Stimulated activated CD8-positive, alpha-beta memory T cell treated with anti-CD3 and anti-CD28 coated beads, Interleukin-15, amount 100 ng/mL, for 24 hours (primary cell): ENCODE measurements around the gene NNMT.

Experiments
- DNase-seq: peaks from one replicate; pipeline ENCODE4 v3.0.0-alpha.2; 2020; ENCODE audit warnings: low read depth

The NNMT gene

DNA sequence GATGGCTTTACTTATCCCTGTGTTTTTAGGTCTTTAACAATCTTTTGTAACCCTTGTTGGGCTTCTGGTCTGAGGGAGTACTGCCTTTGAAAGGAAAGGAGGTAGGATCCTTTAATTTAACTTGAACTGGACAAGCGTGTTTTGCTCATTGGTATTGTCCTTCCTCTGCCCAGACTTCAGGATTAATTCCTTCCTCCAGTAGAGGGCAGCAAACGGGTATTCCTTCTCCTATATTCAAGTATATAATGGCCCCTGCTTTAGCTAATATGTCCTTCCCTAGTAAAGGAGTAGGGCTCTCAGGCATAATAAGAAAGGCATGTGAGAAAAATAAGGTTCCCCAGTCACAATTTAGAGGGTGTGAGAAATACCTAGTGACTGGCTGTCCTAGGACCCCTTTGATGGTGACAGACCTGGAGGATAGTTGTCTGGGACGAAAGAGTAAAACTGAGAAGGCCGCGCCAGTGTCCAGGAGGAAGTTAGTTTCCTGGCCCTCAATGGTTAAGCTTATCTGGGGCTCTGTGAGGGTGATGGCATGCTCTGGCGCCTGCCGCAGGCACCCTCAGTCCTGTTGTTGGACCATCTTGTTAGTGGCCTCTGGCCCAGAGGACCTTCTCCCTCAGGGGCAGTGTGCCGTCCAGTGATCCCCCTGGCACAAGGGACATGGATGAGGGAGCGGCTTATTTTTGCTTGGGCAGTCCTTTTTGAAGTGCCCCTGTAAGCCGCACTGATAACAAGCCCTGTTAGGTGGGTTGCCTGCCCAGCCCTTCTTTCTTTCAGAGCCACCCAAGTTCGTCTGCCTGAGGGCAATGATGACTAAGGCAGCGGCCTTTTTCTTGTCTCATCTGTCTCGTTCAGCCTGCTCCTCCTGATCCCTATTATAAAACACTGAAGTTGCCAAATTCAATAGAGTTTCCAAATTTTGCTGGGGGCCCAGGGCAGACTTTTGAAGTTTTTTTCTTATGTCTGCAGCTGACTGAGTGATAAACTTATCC lies 52.3 kb downstream of the NNMT start:
- no peak for DNase-seq

DNA sequence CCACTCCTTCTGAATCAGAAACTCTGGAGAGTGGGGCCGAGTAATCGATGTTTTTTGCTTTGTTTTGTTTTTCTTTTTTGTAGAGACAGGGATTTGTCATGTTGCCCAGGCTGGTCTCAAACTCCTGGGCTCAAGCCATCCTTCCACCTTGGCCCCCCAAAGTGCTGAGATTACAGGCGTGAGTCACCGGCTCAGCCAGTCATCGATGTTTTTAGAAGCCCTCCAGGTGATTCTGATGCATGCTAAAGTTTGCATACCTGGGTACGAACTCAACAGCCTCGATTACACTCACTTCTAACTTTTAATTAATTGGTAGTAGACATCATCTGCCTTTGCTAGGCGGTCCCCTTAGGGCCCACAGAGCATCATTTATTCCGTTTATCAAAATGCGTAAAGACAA lies 53.8 kb downstream of the NNMT start:
- DNase-seq = no peak

- DNase-seq = no peak
These were observed 57.2 kb downstream of the NNMT start for GRCh38 chr11:114353443-114353842.

- no peak for DNase-seq
These were observed 57.9 kb downstream of the NNMT start for GRCh38 chr11:114354076-114354475.

- DNase-seq = no peak
These were observed 62.5 kb downstream of the NNMT start for GRCh38 chr11:114358716-114359115.

- DNase-seq = no peak
These were observed 63.1 kb downstream of the NNMT start for GRCh38 chr11:114359342-114359741.

DNA sequence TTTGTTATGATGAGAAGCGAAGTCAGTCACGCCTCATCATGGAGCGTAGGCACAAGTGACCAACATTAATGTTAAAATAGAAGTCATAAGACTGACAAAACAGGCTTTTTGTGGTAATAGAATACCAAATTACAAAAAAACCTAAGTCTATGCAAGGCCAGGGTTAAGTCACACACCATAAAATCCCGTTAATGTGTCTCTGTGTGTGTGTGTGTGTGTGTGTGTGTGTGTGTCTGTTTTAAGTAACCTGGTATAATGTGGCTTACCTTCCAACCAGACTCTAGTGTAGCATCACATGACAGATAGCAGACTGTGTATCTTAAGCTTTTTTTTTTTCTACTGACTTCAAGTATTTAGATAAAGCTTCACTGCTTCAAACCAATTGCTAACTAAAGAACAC lies 66.1 kb downstream of the NNMT start:
- DNase-seq = no peak

DNA sequence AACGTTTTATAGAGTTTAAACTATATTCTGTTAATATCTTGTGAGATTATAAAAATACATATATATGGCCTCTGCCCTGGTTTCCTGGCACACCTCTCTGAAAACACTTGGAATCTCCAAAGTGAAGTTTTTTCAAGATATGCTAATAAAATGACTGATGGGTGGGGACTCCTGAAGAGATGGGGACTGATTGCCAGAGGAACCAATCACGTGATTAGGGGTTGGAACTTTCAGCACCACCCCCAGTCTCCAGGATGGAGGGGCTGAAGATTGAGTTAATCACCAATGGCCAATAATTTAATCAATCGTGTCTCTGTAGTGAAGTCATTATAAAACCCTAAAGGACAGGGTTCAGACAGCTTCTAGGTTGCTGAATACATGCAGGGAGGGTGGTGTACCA lies 66.8 kb downstream of the NNMT start:
- DNase-seq = no peak
